Duodenal mucosa (tissue), 2 donors: ENCODE results near the gene PCBP2.

Experiments
- H3K27ac ChIP-seq: one replicate; pipeline ENCODE4 v1.7.0; 2013; ENCODE audit warnings: low read depth, low read length
- H3K27me3 ChIP-seq, 2 donors: one replicate each; pipeline ENCODE4 v1.7.0; 2013; ENCODE audit warnings: low read length in 2 of 2, control low read depth in 1 of 2; ENCODE audit not compliant: insufficient read depth in 2 of 2, control insufficient read depth in 1 of 2
- H3K36me3 ChIP-seq, 2 donors: one replicate each; pipeline ENCODE4 v1.7.0; 2013; ENCODE audit warnings: low read length in 2 of 2, control low read depth in 1 of 2; ENCODE audit not compliant: insufficient read depth in 2 of 2, control insufficient read depth in 1 of 2
- H3K4me1 ChIP-seq, 2 donors: one replicate each; pipeline ENCODE4 v1.7.0; 2013; ENCODE audit warnings: low read length in 2 of 2, control low read depth in 1 of 2; ENCODE audit not compliant: insufficient read depth in 2 of 2, control insufficient read depth in 1 of 2
- H3K4me3 ChIP-seq, 2 donors: one replicate each; pipeline ENCODE4 v1.7.0; 2013; ENCODE audit warnings: low read length in 2 of 2, low read depth in 1 of 2
- H3K9ac ChIP-seq, 2 donors: one replicate each; pipeline ENCODE4 v1.7.0; 2013; ENCODE audit warnings: low read length in 2 of 2, low read depth in 1 of 2
- H3K9me3 ChIP-seq, 2 donors: one replicate each; pipeline ENCODE4 v1.7.0; 2013; ENCODE audit warnings: low read length in 2 of 2, control low read depth in 1 of 2; ENCODE audit not compliant: control insufficient read depth in 1 of 2

Gene PCBP2

DNA sequence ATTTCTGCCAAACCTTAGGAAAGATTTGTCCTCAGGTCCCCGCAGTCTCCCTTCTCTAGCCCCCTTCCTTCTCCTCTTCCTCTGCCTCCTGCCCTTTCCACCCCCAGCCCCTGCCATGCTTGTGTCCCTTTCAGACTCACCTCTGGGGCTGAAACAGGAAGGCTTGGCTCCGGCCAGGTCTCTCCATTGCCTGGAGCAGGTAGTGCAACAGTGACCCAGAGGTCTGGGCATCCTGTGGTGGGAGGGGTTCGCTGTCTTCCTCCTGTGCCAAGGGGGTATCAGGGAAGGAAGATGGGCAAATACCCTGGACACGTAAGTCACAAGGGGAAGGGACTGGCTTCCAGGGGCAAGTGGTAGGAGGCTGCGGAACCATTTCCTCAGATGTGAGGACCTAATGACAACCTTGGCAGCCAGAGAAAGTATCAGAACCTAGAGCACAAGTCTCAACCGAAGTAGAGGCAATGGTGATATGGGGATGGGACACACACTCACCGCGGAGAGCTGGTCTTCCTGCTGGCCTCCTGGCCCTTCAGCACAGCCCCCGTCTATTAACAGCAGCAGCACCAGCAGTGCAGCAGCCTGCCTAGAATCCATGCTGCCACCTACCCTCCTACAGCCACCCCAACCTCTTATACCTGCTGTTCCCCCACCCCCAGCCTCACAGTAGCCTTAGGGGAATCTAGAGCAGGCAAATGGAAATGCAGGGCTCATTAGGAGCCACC, 55.1 kb downstream of the PCBP2 start, which contains the start of gene NPFF:
Gene NPFF, minus strand, starts transcription at position 604 of the 722 bp plus-strand sequence. Its CDS starts 10 bp downstream, at position 594.
- Histone ChIP-seq H3K27me3 (no peaks in the 10 kb centered on the region), H3K27ac (no peak within 1 kb of the TSS), H3K9me3 (no peaks in the 10 kb centered on the region), H3K36me3 (peaks cover 15 to 59% of the 10 kb centered on the region in 2 donors), H3K4me1 (peaks cover 10 to 11% of the 10 kb centered on the region in 2 donors), H3K9ac (no peak within 1 kb of the TSS), H3K4me3 (no peak within 1 kb of the TSS)

DNA sequence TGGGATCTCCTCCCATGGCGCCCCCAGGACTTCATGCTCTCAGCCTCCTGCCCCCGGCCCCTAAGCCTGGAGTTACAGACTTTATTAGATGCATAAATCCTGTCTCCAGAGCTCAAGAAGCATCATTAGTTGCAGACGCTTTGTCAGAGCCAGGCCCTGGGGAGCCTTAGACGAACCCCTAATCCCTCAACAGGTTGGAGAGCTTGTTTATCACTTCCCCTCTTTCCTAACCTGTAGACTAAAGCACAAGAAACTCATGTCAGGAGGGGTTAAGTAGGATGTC, 55.6 kb downstream of the PCBP2 start:
- H3K27me3 ChIP-seq, result no peaks in the 10 kb centered on the region
- H3K27ac ChIP-seq, result no peak overlapping the region
- H3K4me3 ChIP-seq, result no peak overlapping the region
- peaks cover 7 to 8% of the 10 kb centered on the region in 2 donors for H3K4me1 ChIP-seq
- H3K9ac ChIP-seq, result no peak overlapping the region
- no peaks in the 10 kb centered on the region for H3K9me3 ChIP-seq
- peaks cover 15 to 64% of the 10 kb centered on the region in 2 donors for H3K36me3 ChIP-seq

GRCh38 chr12:53508534-53509170, 56.8 kb downstream of the PCBP2 start:
- Histone ChIP-seq H3K27me3 (no peaks in the 10 kb centered on the region), H3K4me1 (peaks cover 7 to 8% of the 10 kb centered on the region in 2 donors), H3K9ac (peak overlapping the region in 1 of 2 donors; percentile 32), H3K27ac (no peak overlapping the region), H3K9me3 (no peaks in the 10 kb centered on the region), H3K36me3 (peaks cover 15 to 73% of the 10 kb centered on the region in 2 donors), H3K4me3 (no peak overlapping the region)

DNA sequence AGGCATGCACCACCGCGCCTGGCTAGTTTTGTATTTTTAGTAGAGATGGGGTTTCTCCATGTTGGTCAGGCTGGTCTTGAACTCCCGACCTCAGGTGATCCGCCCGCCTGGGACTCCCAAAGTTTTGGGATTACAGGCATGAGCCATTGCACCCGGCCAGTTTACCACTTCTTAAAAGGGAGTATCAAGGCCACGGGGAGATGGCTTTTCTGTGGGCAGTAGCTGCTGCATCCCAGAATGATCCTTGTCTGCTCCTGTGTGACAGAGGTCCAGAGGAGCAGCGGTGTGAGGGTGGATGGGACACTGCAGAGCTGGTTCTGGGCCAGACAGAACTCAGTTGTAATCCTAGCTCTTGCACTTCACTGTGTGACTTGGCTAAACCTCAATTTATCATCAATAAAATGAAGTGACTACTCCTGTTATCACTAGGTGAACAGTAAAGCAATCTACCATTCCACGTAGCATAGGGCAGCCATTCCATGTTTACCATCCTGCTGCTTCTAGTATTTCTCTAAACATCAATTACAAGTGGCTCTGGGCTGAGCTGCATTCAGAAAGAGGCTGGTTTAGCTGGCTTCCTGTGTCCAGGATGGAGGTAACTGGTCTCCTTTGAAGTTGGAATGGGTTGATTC, 58.4 kb downstream of the PCBP2 start:
- Histone ChIP-seq H3K27me3 (no peaks in the 10 kb centered on the region), H3K9ac (no peak overlapping the region), H3K4me3 (no peak overlapping the region), H3K4me1 (peaks cover 7 to 8% of the 10 kb centered on the region in 2 donors), H3K27ac (no peak overlapping the region), H3K9me3 (no peaks in the 10 kb centered on the region), H3K36me3 (peaks cover 28 to 73% of the 10 kb centered on the region in 2 donors)

- no peak overlapping the region for H3K27ac ChIP-seq
- H3K9me3 ChIP-seq, result no peaks in the 10 kb centered on the region
- H3K36me3 ChIP-seq, result peaks cover 32 to 73% of the 10 kb centered on the region in 2 donors
- H3K4me1 ChIP-seq, result peaks cover under 1 to 1% of the 10 kb centered on the region in 2 donors
- no peak overlapping the region for H3K4me3 ChIP-seq
- no peaks in the 10 kb centered on the region for H3K27me3 ChIP-seq
- no peak overlapping the region for H3K9ac ChIP-seq
Measured at GRCh38 chr12:53513712-53514410, 62.0 kb downstream of the PCBP2 start.

GRCh38 chr12:53514628-53515290, 62.9 kb downstream of the PCBP2 start:
- no peaks in the 10 kb centered on the region for H3K9me3 ChIP-seq
- no peaks in the 10 kb centered on the region for H3K4me1 ChIP-seq
- no peak overlapping the region for H3K4me3 ChIP-seq
- peaks cover 36 to 80% of the 10 kb centered on the region in 2 donors for H3K36me3 ChIP-seq
- H3K27me3 ChIP-seq, result no peaks in the 10 kb centered on the region
- H3K27ac ChIP-seq, result no peak overlapping the region
- no peak overlapping the region for H3K9ac ChIP-seq

GRCh38 chr12:53515291-53515680, 63.4 kb downstream of the PCBP2 start:
- Histone ChIP-seq H3K4me3 (no peak overlapping the region), H3K9ac (no peak overlapping the region), H3K4me1 (no peaks in the 10 kb centered on the region), H3K27me3 (no peaks in the 10 kb centered on the region), H3K9me3 (no peaks in the 10 kb centered on the region), H3K27ac (no peak overlapping the region), H3K36me3 (peaks cover 41 to 78% of the 10 kb centered on the region in 2 donors)

- Histone ChIP-seq H3K36me3 (peaks cover 52 to 77% of the 10 kb centered on the region in 2 donors), H3K27me3 (no peaks in the 10 kb centered on the region), H3K9ac (no peak overlapping the region), H3K9me3 (no peaks in the 10 kb centered on the region), H3K27ac (no peak overlapping the region), H3K4me3 (no peak overlapping the region), H3K4me1 (no peaks in the 10 kb centered on the region)
Measured at GRCh38 chr12:53516758-53517455, 65.0 kb downstream of the PCBP2 start.

GRCh38 chr12:53518381-53518780, 66.5 kb downstream of the PCBP2 start:
- Histone ChIP-seq H3K27me3 (no peaks in the 10 kb centered on the region), H3K36me3 (peaks cover 61 to 77% of the 10 kb centered on the region in 2 donors)

More at GRCh38 chr12:53518381-53518780, 66.5 kb downstream of the PCBP2 start:
- Histone ChIP-seq H3K9ac (no peak overlapping the region), H3K4me3 (no peak overlapping the region), H3K27ac (no peak overlapping the region), H3K4me1 (no peaks in the 10 kb centered on the region), H3K9me3 (no peaks in the 10 kb centered on the region)
